Retinal pigment epithelial cell (primary cell): ENCODE measurements around the gene SLC7A6.

Experiments used
- DNase-seq: peaks from one replicate; pipeline ENCODE4 v3.0.0-alpha.2; 2010; ENCODE audit warnings: low read depth
- H3K4me3 ChIP-seq: 2 replicates; pipeline ENCODE4 v1.5.1; 2011; ENCODE audit warnings: mild to moderate bottlenecking, low read length, control low read depth, moderate library complexity
- CTCF ChIP-seq: conservative IDR thresholded peaks from 2 replicates; pipeline ENCODE4 v1.5.1; 2011; ENCODE audit warnings: low read depth, low read length, control low read depth, inconsistent platforms

Gene SLC7A6

GRCh38 chr16:68257251-68257905, 6.9 kb upstream of the SLC7A6 start:
- no peak overlapping the region for H3K4me3 ChIP-seq
- DNase-seq = no peak
- no peak for TF ChIP-seq CTCF

- TF ChIP-seq CTCF = no peak
- peak; percentile 81 for DNase-seq
- no peak overlapping the region for H3K4me3 ChIP-seq
These were observed 6.2 kb upstream of the SLC7A6 start for GRCh38 chr16:68257906-68258800.

GRCh38 chr16:68259007-68259825, 5.1 kb upstream of the SLC7A6 start:
- no peak for DNase-seq
- H3K4me3 ChIP-seq = no peak overlapping the region
- TF ChIP-seq CTCF = no peak

- TF ChIP-seq CTCF = no peak
- peak overlapping the region; percentile 48 for H3K4me3 ChIP-seq
- DNase-seq = no peak
These were observed 683 bp upstream of the SLC7A6 start for GRCh38 chr16:68263559-68264127.

- DNase-seq = no peak
- peak overlapping the region; percentile 96 for H3K4me3 ChIP-seq
These were observed 973 bp downstream of the SLC7A6 start for GRCh38 chr16:68265078-68265920.

More at GRCh38 chr16:68265078-68265920, 973 bp downstream of the SLC7A6 start:
- TF ChIP-seq CTCF = no peak
